HepG2 (cell line): Measurements from ENCODE around the gene COBL. TPM values are rescaled to one million over a fixed set of nuclear protein-coding genes. Genes with fewer than 3 reads are reported as not detected.

Source experiments
- ATAC-seq: fragments of 200-7000 bp; cut with Tn5 transposase; 3 replicates; pipeline ENCODE4 v1.9.1; 2020; ENCODE audit warnings: mild to moderate bottlenecking, moderate library complexity
- BruUV-seq: library from RNA; stranded (reverse); fragments of 400-500 nt; replicated peaks from 2 replicates; lab custom pipeline; 2021; lab: Mats Ljungman, UMichigan
- CTCF ChIA-PET: fragments of 300-600 bp; formaldehyde crosslinking; extraction: SDS; loops from one replicate; lab custom pipeline; 2021; ENCODE audit warnings: low total read pairs, inconsistent platforms, low intra/inter-chr PET ratio; lab: Yijun Ruan, JAX
- POLR2A ChIA-PET: fragments of 350-600 bp; sonication (Branson Sonifier 250); formaldehyde crosslinking; loops from one replicate; lab custom pipeline; 2020; ENCODE audit warnings: antibody characterized with exemption, inconsistent platforms; lab: Yijun Ruan, JAX
- DNase-seq: peaks from one replicate; pipeline ENCODE4 v3.0.0-alpha.2; 2015; ENCODE audit warnings: low spot score
- FAIRE-seq: peaks from 3 replicates; lab custom pipeline; 2011; peaks lifted over from hg19 to GRCh38; lab: Jason Lieb, UNC
- H2AFZ ChIP-seq: one replicate; pipeline ENCODE4 v1.6.1; 2011; ENCODE audit warnings: low read length, inconsistent platforms
- H3K27ac ChIP-seq: fragments of 300-600 bp; 3 replicates; pipeline ENCODE4 v1.8.0; 2011; ENCODE audit warnings: mixed run types, mild to moderate bottlenecking, mixed read lengths, low read length, inconsistent platforms; ENCODE audit not compliant: insufficient read depth; ENCODE audit errors: extremely low read length
- H3K27me3 ChIP-seq, 2 experiments: fragments of 200-600 bp in 1 of 2; 2 replicates in 1 of 2; 3 replicates in 1 of 2; pipeline versions ENCODE4 v1.6.0 to v1.8.0; 2011; ENCODE audit warnings: low read length in 2 of 2, mild to moderate bottlenecking in 2 of 2, moderate library complexity in 2 of 2, inconsistent platforms in 1 of 2; ENCODE audit not compliant: insufficient read depth in 2 of 2, control insufficient read depth in 1 of 2
- H3K36me3 ChIP-seq, 2 experiments: fragments of 200-600 bp in 1 of 2; replicated peaks in 1 of 2; 2 replicates in 1 of 2; 3 replicates in 1 of 2; pipeline versions ENCODE4 v1.5.1 to v1.8.0; 2011; ENCODE audit warnings: low read length in 2 of 2, inconsistent platforms in 1 of 2; ENCODE audit not compliant: insufficient read depth in 2 of 2, control insufficient read depth in 1 of 2
- H3K4me1 ChIP-seq: 2 replicates; pipeline ENCODE4 v1.5.1; 2012; ENCODE audit warnings: low read length, inconsistent platforms; ENCODE audit not compliant: insufficient read depth
- H3K4me2 ChIP-seq: 2 replicates; pipeline ENCODE4 v1.6.0; 2011; ENCODE audit warnings: low read depth, low read length, inconsistent platforms
- H3K4me3 ChIP-seq, 3 experiments: fragments of 200-600 bp in 1 of 3; sonication (generic), shearing (Covaris generic) in 1 of 3; replicated peaks in 1 of 3; 2 replicates each; pipeline ENCODE4 v1.5.1; 2011 to 2016; ENCODE audit warnings: low read length in 3 of 3, inconsistent platforms in 2 of 3, low read depth in 2 of 3, mild to moderate bottlenecking in 2 of 3, control low read depth in 1 of 3, mixed read lengths in 1 of 3; ENCODE audit not compliant: insufficient read depth in 1 of 3
- H3K79me2 ChIP-seq: one replicate; pipeline ENCODE4 v1.6.1; 2011; ENCODE audit warnings: low read length, inconsistent platforms; ENCODE audit not compliant: insufficient read depth
- H3K9ac ChIP-seq: 2 replicates; pipeline ENCODE4 v1.6.0; 2011; ENCODE audit warnings: mild to moderate bottlenecking, low read depth, low read length, inconsistent platforms; ENCODE audit not compliant: insufficient read depth
- H3K9me3 ChIP-seq: 2 replicates; pipeline ENCODE4 v1.5.1; 2012; ENCODE audit warnings: mild to moderate bottlenecking, low read length
- H4K20me1 ChIP-seq: 2 replicates; pipeline ENCODE4 v1.6.0; 2011; ENCODE audit warnings: inconsistent platforms, mild to moderate bottlenecking, low read length, moderate library complexity; ENCODE audit not compliant: insufficient read depth
- ARID2 ChIP-seq: sonication (generic); formaldehyde crosslinking; IDR thresholded peaks from 2 replicates; pipeline ENCODE4 v1.8.1; 2022; ENCODE audit warnings: mild to moderate bottlenecking, missing genetic modification reagents, borderline replicate concordance
- KMT2B ChIP-seq: IDR thresholded peaks from 2 replicates; pipeline ENCODE4 v1.6.1; 2016; ENCODE audit warnings: missing genetic modification reagents, missing compliant biosample characterization
- NR2F2 ChIP-seq: IDR thresholded peaks from 2 replicates; pipeline ENCODE4 v1.6.1; 2012; ENCODE audit warnings: low read depth, inconsistent platforms, borderline replicate concordance
- POLR2AphosphoS2 ChIP-seq: IDR thresholded peaks from 2 replicates; pipeline ENCODE4 v1.6.1; 2011; ENCODE audit warnings: low read depth, low read length, improper control_type of control experiment
- ZFP1 ChIP-seq: IDR thresholded peaks from 2 replicates; pipeline ENCODE4 v1.6.1; 2016
- ZNF12 ChIP-seq: sonication (generic); formaldehyde crosslinking; IDR thresholded peaks from 2 replicates; pipeline ENCODE4 v1.5.0; 2020; ENCODE audit warnings: missing genetic modification reagents
- whole genome bisulfite sequencing: methylation state at CpG from one replicate; pipeline ENCODE4 v1.1.6; 2017; ENCODE audit warnings: low lambda C conversion rate; 5-methylcytosine and 5-hydroxymethylcytosine counted together
- in situ Hi-C: cut with HindIII; loops from 2 replicates; pipeline ENCODE4 v1.10.0; 2017; ENCODE audit warnings: low pct_unique_long_range_greater_than_20kb; ENCODE audit not compliant: extremely low pct_ligation_motif_present
- intact Hi-C: fragments of 100-400 bp; cut with micrococcal nuclease; formaldehyde crosslinking; loops from one replicate; pipeline ENCODE4 v1.10.0; 2022; ENCODE audit not compliant: unreplicated experiment
- polyA plus RNA-seq, 8 experiments: library from polyadenylated mRNA; depleted of rRNA in 3 of 8; stranded (reverse) in 7 of 8; unstranded in 1 of 8; fragments of >200 nt; fragmentation: Illumina TruSeq in 4 of 8; extraction: Trizol in 4 of 8; gene quantifications; 2 replicates each; pipeline versions ENCODE4 v1.2.1 to v1.2.3, GENCODE V29; 2011 to 2016; ENCODE audit warnings: low read depth in 4 of 8, missing spikeins in 1 of 8, mixed read lengths in 1 of 8; ENCODE audit not compliant: insufficient read depth in 1 of 8
- total RNA-seq, 5 experiments: library from RNA; depleted of rRNA; stranded (reverse); fragments of >200 nt; fragmentation: Illumina TruSeq; extraction: Trizol; gene quantifications; 2 replicates each; pipeline ENCODE4 v1.2.3, GENCODE V29; 2016; ENCODE audit warnings: low read depth in 1 of 5
- TF ChIP-seq, protein P1 (sequence below): sonication (generic); formaldehyde crosslinking; IDR thresholded peaks from 2 replicates; pipeline ENCODE4 v1.4.0; 2020; ENCODE audit warnings: missing genetic modification reagents, mild to moderate bottlenecking, borderline replicate concordance

Gene COBL
- total and polyA plus RNA-seq, 2 of the 13 experiments (the other 11 are each of a cell fraction or from before 2014, with no cell fraction given), result 3.8 to 4.9 TPM

DNA sequence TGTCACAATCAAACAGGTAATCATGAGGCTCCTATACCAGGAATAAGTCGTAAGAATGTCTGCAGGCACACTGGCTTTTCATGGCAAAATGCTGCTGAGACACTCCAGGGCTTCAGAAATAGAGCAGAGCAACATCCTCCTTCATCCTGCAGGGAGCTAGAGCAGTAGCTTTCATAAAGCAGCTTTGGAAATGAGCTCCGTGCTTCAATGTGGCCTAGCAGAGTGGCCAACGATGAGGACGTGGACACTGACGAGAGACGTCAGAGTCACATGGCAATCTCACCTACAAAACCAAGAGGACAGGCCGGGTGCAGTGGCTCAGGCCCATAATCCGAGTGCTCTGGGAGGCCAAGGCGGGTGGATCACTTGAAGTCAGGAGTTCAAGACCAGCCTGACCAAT, 9.8 kb downstream of the COBL start:
- BruUV-seq, result no TSS peak
- POLR2A ChIA-PET, result no interaction called here

DNA sequence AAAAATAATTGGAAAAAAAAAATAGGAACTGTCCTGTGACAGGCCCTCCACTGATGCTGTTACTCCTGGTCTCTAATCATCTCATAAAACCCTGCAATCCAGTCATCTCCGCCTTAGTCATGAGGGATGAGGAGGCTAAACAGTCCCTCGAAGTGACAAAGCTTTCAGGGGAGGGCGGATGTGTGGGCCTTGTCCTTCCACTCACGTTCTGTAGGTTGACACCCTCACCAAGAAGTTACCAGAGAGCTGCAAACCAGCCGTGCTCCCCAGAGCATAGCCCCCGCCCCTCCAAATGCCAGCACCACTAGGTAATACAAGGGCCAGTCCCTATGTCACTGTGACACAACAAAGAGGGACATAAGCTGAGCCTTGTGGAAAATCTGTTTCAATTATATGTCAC, 11.9 kb downstream of the COBL start:
- Histone ChIP-seq H3K79me2 (peaks cover 43% of the 10 kb centered on the region), H3K4me3 (no peak overlapping the region), H3K36me3 (no peaks in the 10 kb centered on the region), H4K20me1 (peaks cover 5% of the 10 kb centered on the region; the same call in 1 of the 2 replicates), H3K27ac (no peak overlapping the region), H3K4me2 (no peak overlapping the region), H3K27me3 (no peaks in the 10 kb centered on the region), H3K9ac (no peak overlapping the region), H3K9me3 (no peaks in the 10 kb centered on the region), H2AFZ (no peak overlapping the region), H3K4me1 (peaks cover 8% of the 10 kb centered on the region)
- POLR2A ChIA-PET, result no interaction called here
- intact Hi-C loops, result no loop called here
- TF ChIP-seq ARID2 (CRISPR knock-in tag), result no peak
- 90% methylated on average over 5 of the region's 6 CpGs for WGBS
- ATAC-seq, result no peak
- DNase-seq, result no peak
- BruUV-seq, result no TSS peak
- CTCF ChIA-PET, result no interaction called here
- FAIRE-seq, result no peak
- in situ Hi-C loops, result no loop called here

More for the DNA sequence above, 9.8 kb downstream of the COBL start:
- no peak overlapping the region for H3K9ac ChIP-seq
- no peak overlapping the region for H3K4me2 ChIP-seq
- WGBS, result 93% methylated on average over 9 of the region's 9 CpGs
- H3K4me1 ChIP-seq, result peaks cover 8% of the 10 kb centered on the region
- H3K27ac ChIP-seq, result no peak overlapping the region
- H4K20me1 ChIP-seq, result 0 out of 2 replicates have a peak, but pooled peaks cover 3% of the 10 kb centered on the region
- H3K27me3 ChIP-seq, result no peaks in the 10 kb centered on the region
- no peak overlapping the region for H3K4me3 ChIP-seq
- TF ChIP-seq KMT2B (CRISPR knock-in tag) (no peak), ZNF12 (no peak), NR2F2 (no peak), ZFP1 (no peak), POLR2AphosphoS2 (no peak)
- TF ChIP-seq, protein P1, sequence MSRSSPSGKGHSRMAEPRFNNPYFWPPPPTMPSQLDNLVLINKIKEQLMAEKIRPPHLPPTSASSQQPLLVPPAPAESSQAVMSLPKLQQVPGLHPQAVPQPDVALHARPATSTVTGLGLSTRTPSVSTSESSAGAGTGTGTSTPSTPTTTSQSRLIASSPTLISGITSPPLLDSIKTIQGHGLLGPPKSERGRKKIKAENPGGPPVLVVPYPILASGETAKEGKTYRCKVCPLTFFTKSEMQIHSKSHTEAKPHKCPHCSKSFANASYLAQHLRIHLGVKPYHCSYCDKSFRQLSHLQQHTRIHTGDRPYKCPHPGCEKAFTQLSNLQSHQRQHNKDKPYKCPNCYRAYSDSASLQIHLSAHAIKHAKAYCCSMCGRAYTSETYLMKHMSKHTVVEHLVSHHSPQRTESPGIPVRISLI, result no peak
- no peak overlapping the region for H2AFZ ChIP-seq
- in situ Hi-C loops (no loop called here), intact Hi-C loops (no loop called here)
- no peaks in the 10 kb centered on the region for H3K9me3 ChIP-seq
- no peaks in the 10 kb centered on the region for H3K36me3 ChIP-seq
- CTCF ChIA-PET, result no interaction called here
- DNase-seq, result no peak
- peaks cover 53% of the 10 kb centered on the region for H3K79me2 ChIP-seq
- no peak for FAIRE-seq
- no peak for ATAC-seq
